Heart left ventricle (tissue), 13 donors: ENCODE data around the gene MFSD1.

Experiments
- POLR2A ChIP-seq, 2 donors: fragments of 450-650 bp; IDR thresholded peaks; one replicate each; pipeline ENCODE4 v1.6.1; 2017; ENCODE audit warnings: antibody characterized with exemption in 2 of 2, mild to moderate bottlenecking in 2 of 2, moderate library complexity in 2 of 2
- TF ChIP-seq, protein P1 (sequence below), 12 donors: fragments of 200-600 bp; sonication (generic) in 4 of 12; IDR thresholded peaks; one replicate each; pipeline versions ENCODE4 v1.5.0 to v1.8.0; 2018 to 2022; ENCODE audit warnings: antibody characterized with exemption in 12 of 12, mild to moderate bottlenecking in 5 of 12
- donor health status: ischemic (EF 13 %, LVEDD 7.1; RV severe dilation, severe dysfunction).
- donor health status: DM: no; HTN: yes; CAD: no.
- donor health status: DM: no; HTN: no; CAD: no.
- donor health status: ischemic (EF 25% LVEDD 6.9; RV normal size, moderate dysfunction).
- donor health status: ischemic (EF 25% LVEDD 5.7; RV mildly dilated, moderate dysfunction).
- donor health status: ischemic (EF 35%, LVEDD 5.7; RV mildly dilated, moderate dysfunction).
- donor health status: nonischemic (EF 11% LVEDD 7.7; RV severe dilation, severe dysfunction).
- donor health status: DM: yes; HTN: yes; CAD: no.
- donor health status: PGD.
- donor health status: ischemic (EF 29% LVEDD 5.4; RV normal size, mild dysfunction).
- donor health status: nonischemic (EF 23%, LVEDD 6.1; RV moderate dilation, normal function).

GRCh38 chr3:158785972-158786371 lies 15.9 kb upstream of the MFSD1 start:
- TF ChIP-seq, protein P1, sequence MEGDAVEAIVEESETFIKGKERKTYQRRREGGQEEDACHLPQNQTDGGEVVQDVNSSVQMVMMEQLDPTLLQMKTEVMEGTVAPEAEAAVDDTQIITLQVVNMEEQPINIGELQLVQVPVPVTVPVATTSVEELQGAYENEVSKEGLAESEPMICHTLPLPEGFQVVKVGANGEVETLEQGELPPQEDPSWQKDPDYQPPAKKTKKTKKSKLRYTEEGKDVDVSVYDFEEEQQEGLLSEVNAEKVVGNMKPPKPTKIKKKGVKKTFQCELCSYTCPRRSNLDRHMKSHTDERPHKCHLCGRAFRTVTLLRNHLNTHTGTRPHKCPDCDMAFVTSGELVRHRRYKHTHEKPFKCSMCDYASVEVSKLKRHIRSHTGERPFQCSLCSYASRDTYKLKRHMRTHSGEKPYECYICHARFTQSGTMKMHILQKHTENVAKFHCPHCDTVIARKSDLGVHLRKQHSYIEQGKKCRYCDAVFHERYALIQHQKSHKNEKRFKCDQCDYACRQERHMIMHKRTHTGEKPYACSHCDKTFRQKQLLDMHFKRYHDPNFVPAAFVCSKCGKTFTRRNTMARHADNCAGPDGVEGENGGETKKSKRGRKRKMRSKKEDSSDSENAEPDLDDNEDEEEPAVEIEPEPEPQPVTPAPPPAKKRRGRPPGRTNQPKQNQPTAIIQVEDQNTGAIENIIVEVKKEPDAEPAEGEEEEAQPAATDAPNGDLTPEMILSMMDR (IDR thresholded peaks at IDR 0.05), result no peak
- TF ChIP-seq POLR2A (IDR thresholded peaks at IDR 0.05), result no peak
